OCI-LY1 (cell line): ENCODE data around the gene EIF5.

Experiments
- EZH2 ChIP-seq: fragments of 200-600 bp; sonication (generic), shearing (Covaris generic); IDR thresholded peaks from 2 replicates; pipeline ENCODE4 v1.8.0; 2017; ENCODE audit warnings: borderline replicate concordance, mixed run types, mild to moderate bottlenecking, antibody characterized with exemption, low read length, moderate library complexity, mixed read lengths
- TF ChIP-seq, protein P1 (sequence below): fragments of 200-600 bp; sonication (generic), shearing (Covaris generic); IDR thresholded peaks from 2 replicates; pipeline ENCODE4 v1.5.1; 2017; ENCODE audit warnings: mild to moderate bottlenecking, antibody characterized with exemption, low read length, moderate library complexity, mixed read lengths

DNA sequence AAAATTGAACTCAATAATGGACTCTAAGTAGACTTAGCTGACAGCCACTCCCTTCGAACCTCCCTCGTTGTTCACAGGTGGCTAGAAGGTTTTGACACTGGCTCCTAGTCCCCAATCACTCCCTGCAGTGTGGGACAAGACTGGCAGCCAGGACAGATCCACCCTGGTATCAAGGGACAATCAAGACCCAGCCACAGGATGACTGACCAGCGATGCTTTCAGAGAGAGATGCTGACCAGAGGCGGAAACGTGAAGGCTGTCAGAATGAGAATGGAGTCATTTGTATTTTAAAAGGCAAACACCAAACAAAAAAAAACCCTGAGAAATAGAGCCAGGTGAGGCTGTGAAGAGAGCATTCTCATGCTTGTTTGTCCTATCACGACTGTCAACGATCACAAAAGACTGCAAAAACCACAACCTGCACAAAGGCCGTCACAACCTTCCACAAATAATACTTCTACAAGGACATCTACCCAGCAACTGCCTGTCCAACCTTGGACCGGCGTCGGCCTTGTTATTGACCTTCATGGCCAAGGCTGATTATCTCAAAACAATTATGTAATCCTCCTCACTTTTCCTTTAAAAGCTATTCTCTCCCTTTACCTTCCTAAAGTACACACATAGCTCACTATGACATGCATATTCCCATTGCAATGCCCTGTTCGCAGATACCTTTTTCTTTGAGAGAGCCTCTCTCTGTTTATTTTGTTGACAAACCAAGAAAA lies 13.2 kb downstream of the EIF5 start:
- TF ChIP-seq, protein P1, sequence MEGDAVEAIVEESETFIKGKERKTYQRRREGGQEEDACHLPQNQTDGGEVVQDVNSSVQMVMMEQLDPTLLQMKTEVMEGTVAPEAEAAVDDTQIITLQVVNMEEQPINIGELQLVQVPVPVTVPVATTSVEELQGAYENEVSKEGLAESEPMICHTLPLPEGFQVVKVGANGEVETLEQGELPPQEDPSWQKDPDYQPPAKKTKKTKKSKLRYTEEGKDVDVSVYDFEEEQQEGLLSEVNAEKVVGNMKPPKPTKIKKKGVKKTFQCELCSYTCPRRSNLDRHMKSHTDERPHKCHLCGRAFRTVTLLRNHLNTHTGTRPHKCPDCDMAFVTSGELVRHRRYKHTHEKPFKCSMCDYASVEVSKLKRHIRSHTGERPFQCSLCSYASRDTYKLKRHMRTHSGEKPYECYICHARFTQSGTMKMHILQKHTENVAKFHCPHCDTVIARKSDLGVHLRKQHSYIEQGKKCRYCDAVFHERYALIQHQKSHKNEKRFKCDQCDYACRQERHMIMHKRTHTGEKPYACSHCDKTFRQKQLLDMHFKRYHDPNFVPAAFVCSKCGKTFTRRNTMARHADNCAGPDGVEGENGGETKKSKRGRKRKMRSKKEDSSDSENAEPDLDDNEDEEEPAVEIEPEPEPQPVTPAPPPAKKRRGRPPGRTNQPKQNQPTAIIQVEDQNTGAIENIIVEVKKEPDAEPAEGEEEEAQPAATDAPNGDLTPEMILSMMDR = no peak
- TF ChIP-seq EZH2 = no peak
